Upper lobe of right lung (tissue), 1 donor: Measurements from ENCODE around the gene SUSD6. TPM values are rescaled to one million over a fixed set of nuclear protein-coding genes. Genes with fewer than 3 reads are reported as not detected.

Experiments used
- ATAC-seq: fragments of 200-7000 bp; cut with Tn5 transposase; one replicate; pipeline ENCODE4 v1.9.1; 2020; ENCODE audit warnings: mild to moderate bottlenecking, moderate library complexity
- DNase-seq: peaks from one replicate; pipeline ENCODE4 v3.0.0-alpha.2; 2020
- H3K27ac ChIP-seq: fragments of 200-600 bp; one replicate; pipeline ENCODE4 v1.8.0; 2022
- H3K27me3 ChIP-seq: fragments of 200-600 bp; one replicate; pipeline ENCODE4 v1.8.0; 2022; ENCODE audit warnings: mild to moderate bottlenecking
- H3K36me3 ChIP-seq: fragments of 200-600 bp; one replicate; pipeline ENCODE4 v1.8.0; 2022
- H3K4me1 ChIP-seq: fragments of 200-600 bp; one replicate; pipeline ENCODE4 v1.8.0; 2022
- H3K4me3 ChIP-seq: fragments of 200-600 bp; one replicate; pipeline ENCODE4 v1.8.0; 2022; ENCODE audit warnings: mild to moderate bottlenecking
- H3K9me3 ChIP-seq: fragments of 200-600 bp; one replicate; pipeline ENCODE4 v1.8.0; 2022
- intact Hi-C: fragments of 100-400 bp; cut with DNase I; formaldehyde crosslinking; loops from one replicate; pipeline ENCODE4 v1.11.0; 2022
- total RNA-seq: library from RNA; stranded (reverse); fragmentation: NEBNext Ultra II Directional; extraction: Animal tissue kit (Norgen Biotek cat#: 25700); gene quantifications from one replicate; pipeline ENCODE4 v1.2.1, GENCODE V29; 2021
- TF ChIP-seq, protein P1 (sequence below): fragments of 200-600 bp; IDR thresholded peaks from one replicate; pipeline ENCODE4 v1.8.0; 2022; ENCODE audit warnings: antibody characterized with exemption
- donor health status: DM: no; HTN: yes; CAD: no; lungs with severe emphysema.

The SUSD6 gene
- total RNA-seq, 1 donor from 2014 or later: 87.5 TPM

DNA sequence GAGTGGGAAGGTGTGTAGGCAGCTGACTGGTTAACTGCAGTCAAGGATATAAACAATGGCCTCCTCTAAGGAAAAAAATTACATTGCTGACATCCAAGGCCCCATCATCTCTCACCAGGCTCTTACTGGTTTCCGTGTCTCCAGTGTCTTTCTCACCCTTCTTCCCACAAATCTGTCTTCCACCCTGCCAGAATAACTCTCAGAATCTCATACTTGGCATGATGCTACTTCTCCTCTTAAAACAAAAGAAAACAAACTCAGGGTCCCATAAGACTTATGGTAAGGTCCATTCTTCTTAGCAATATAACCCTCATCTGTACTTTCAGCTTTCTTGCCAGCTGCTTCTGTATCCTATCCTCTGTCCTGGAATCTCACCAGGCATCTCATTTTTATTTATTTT lies 68.9 kb downstream of the SUSD6 start:
- Histone ChIP-seq H3K27ac (no peak overlapping the region), H3K36me3 (no peaks in the 10 kb centered on the region), H3K4me3 (no peak overlapping the region), H3K4me1 (peaks cover 58% of the 10 kb centered on the region), H3K9me3 (no peaks in the 10 kb centered on the region), H3K27me3 (no peaks in the 10 kb centered on the region)
- no peak for ATAC-seq
- DNase-seq: no peak
- TF ChIP-seq, protein P1, sequence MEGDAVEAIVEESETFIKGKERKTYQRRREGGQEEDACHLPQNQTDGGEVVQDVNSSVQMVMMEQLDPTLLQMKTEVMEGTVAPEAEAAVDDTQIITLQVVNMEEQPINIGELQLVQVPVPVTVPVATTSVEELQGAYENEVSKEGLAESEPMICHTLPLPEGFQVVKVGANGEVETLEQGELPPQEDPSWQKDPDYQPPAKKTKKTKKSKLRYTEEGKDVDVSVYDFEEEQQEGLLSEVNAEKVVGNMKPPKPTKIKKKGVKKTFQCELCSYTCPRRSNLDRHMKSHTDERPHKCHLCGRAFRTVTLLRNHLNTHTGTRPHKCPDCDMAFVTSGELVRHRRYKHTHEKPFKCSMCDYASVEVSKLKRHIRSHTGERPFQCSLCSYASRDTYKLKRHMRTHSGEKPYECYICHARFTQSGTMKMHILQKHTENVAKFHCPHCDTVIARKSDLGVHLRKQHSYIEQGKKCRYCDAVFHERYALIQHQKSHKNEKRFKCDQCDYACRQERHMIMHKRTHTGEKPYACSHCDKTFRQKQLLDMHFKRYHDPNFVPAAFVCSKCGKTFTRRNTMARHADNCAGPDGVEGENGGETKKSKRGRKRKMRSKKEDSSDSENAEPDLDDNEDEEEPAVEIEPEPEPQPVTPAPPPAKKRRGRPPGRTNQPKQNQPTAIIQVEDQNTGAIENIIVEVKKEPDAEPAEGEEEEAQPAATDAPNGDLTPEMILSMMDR: no peak
- intact Hi-C loops: no loop called here

- no peaks in the 10 kb centered on the region for H3K9me3 ChIP-seq
- H3K4me1 ChIP-seq: peaks cover 63% of the 10 kb centered on the region
- ATAC-seq (no peak), DNase-seq (no peak)
- H3K4me3 ChIP-seq: no peak overlapping the region
- TF ChIP-seq, protein P1: no peak
- no peaks in the 10 kb centered on the region for H3K36me3 ChIP-seq
- intact Hi-C loops: no loop called here
- no peaks in the 10 kb centered on the region for H3K27me3 ChIP-seq
- peak overlapping the region; percentile 27 for H3K27ac ChIP-seq
Observed at GRCh38 chr14:69682136-69682535, 70.7 kb downstream of the SUSD6 start.

GRCh38 chr14:69682621-69683263 lies 71.3 kb downstream of the SUSD6 start:
- no peaks in the 10 kb centered on the region for H3K9me3 ChIP-seq
- no peaks in the 10 kb centered on the region for H3K27me3 ChIP-seq
- H3K4me1 ChIP-seq: peaks cover 63% of the 10 kb centered on the region
- ATAC-seq: peak; percentile 76
- H3K27ac ChIP-seq: peak overlapping the region; percentile 27
- H3K36me3 ChIP-seq: no peaks in the 10 kb centered on the region
- TF ChIP-seq, protein P1: no peak
- H3K4me3 ChIP-seq: no peak overlapping the region
- DNase-seq: no peak
- intact Hi-C loops: no loop called here

DNA sequence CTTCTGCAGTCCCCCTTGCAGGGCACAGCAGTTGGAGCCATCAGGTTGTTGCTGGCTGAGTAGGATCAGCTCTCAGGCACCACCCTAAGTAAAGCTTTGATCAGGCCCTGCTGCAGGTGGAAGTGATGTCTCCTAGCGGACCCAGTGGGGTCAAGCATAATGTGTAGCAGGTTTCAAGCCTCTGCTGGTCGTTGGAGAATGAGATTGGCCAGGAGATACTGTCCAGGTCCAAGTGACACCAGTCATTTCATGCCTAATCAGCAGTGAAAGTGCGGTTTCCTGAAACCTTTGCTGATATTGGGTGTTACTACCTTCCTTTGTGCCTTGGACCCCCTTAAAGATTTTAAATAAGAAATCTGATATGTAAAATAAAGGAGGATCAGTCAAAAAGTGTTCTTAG lies 72.6 kb downstream of the SUSD6 start:
- Histone ChIP-seq H3K9me3 (no peaks in the 10 kb centered on the region), H3K36me3 (no peaks in the 10 kb centered on the region), H3K27ac (peak overlapping the region; percentile 27), H3K27me3 (no peaks in the 10 kb centered on the region), H3K4me3 (no peak overlapping the region), H3K4me1 (peaks cover 70% of the 10 kb centered on the region)
- TF ChIP-seq, protein P1: no peak
- ATAC-seq (no peak), DNase-seq (no peak)
- intact Hi-C loops: no loop called here

DNA sequence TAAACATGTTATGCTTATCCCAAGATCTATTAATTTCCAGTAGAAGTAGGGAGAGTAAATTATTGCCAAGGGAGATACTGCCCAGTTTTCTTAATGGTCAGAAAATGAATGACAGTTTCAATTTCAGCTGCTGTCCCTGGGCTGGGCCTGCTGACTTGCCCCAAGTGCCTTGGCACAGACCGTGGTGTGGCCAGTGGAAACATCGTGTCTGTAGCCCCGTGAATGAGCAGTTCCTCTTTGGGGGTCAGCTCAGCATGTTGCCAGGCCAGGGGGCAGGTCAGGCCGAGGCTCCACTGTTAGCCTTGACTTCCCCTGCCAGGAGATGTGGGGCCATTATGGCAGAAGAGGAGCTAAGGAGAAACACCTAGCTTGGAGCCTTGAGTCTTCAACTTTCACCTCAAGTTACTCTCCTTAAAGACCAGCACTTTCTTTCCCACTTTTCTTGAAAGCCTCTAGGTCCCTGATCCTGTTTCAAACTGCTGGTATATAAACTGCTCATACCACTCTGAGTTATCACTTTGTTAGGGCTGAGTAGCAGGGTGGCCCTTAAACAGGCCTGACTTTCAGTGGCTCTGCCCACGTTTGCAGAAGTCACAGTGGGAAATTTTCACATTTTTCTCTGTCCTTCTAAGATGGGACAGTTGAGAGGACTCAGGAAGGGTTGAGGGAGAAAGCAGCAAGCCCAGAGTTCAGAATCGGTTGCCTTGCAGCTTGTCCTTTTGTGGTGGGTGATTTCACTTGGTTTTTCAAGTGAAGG lies 73.2 kb downstream of the SUSD6 start:
- H3K4me1 ChIP-seq: peaks cover 70% of the 10 kb centered on the region
- H3K36me3 ChIP-seq: no peaks in the 10 kb centered on the region
- intact Hi-C loops: no loop called here
- peak overlapping the region; percentile 27 for H3K27ac ChIP-seq
- no peaks in the 10 kb centered on the region for H3K27me3 ChIP-seq
- DNase-seq: peak; percentile 67
- TF ChIP-seq, protein P1: no peak
- peak; percentile 64 for ATAC-seq
- no peaks in the 10 kb centered on the region for H3K9me3 ChIP-seq
- no peak overlapping the region for H3K4me3 ChIP-seq
